Erythroblast (primary cell): ENCODE results near the gene FBXL5.

Experiments
- GATA1 ChIP-seq: IDR thresholded peaks from 2 replicates; pipeline ENCODE4 v1.6.1; 2011; ENCODE audit warnings: low read depth, mild to moderate bottlenecking, control low read depth, low read length, moderate library complexity
- POLR2A ChIP-seq: IDR thresholded peaks from 2 replicates; pipeline ENCODE4 v1.6.1; 2011; ENCODE audit warnings: mild to moderate bottlenecking, low read length

- no peak for TF ChIP-seq POLR2A
- no peak for TF ChIP-seq GATA1
Measured at GRCh38 chr4:15568821-15569220, 86.3 kb downstream of the FBXL5 start.
